OCI-LY7 (cell line): ENCODE data around the gene ZBTB47. TPM values are rescaled to one million over a fixed set of nuclear protein-coding genes. Genes with fewer than 3 reads are reported as not detected.

Source experiments
- BruUV-seq: library from RNA; stranded (reverse); fragments of 400-500 nt; replicated peaks from 2 replicates; lab custom pipeline; 2021; lab: Mats Ljungman, UMichigan
- CTCF ChIA-PET: fragments of 300-600 bp; sonication (Branson Sonifier 250); formaldehyde crosslinking; loops from one replicate; lab custom pipeline; 2022; ENCODE audit warnings: antibody characterized with exemption; ENCODE audit not compliant: unreplicated experiment; lab: Charles Lee
- POLR2A ChIA-PET: fragments of 300-600 bp; sonication (Branson Sonifier 250); formaldehyde crosslinking; loops from one replicate; lab custom pipeline; 2022; ENCODE audit warnings: antibody characterized with exemption; lab: Charles Lee
- DNase-seq: peaks from one replicate; pipeline ENCODE4 v3.0.0-alpha.2; 2015; ENCODE audit warnings: low spot score
- H2AFZ ChIP-seq: fragments of 200-600 bp; sonication (generic), shearing (Covaris generic); 2 replicates; pipeline ENCODE4 v1.6.1; 2014; ENCODE audit warnings: mild to moderate bottlenecking, antibody characterized with exemption, low read length, moderate library complexity
- H3K27ac ChIP-seq: fragments of 200-600 bp; sonication (generic); 2 replicates; pipeline ENCODE4 v1.5.1; 2014; ENCODE audit warnings: mixed run types, low read depth, mild to moderate bottlenecking, moderate library complexity, low read length, inconsistent platforms; ENCODE audit not compliant: poor library complexity, severe bottlenecking
- H3K36me3 ChIP-seq: fragments of 200-600 bp; sonication (generic); 2 replicates; pipeline ENCODE4 v1.6.1; 2014; ENCODE audit warnings: mild to moderate bottlenecking, antibody characterized with exemption, low read length, moderate library complexity, mixed read lengths; ENCODE audit not compliant: insufficient read depth
- H3K4me1 ChIP-seq: fragments of 200-600 bp; sonication (generic); 2 replicates; pipeline ENCODE4 v1.5.1; 2014; ENCODE audit warnings: mild to moderate bottlenecking, low read length; ENCODE audit not compliant: insufficient read depth, poor library complexity, severe bottlenecking
- H3K4me2 ChIP-seq: fragments of 200-600 bp; sonication (generic); 2 replicates; pipeline ENCODE4 v1.6.1; 2014; ENCODE audit warnings: mild to moderate bottlenecking, low read length
- H3K4me3 ChIP-seq: fragments of 200-600 bp; sonication (generic); 2 replicates; pipeline ENCODE4 v1.5.1; 2014; ENCODE audit warnings: mild to moderate bottlenecking, low read depth, low read length; ENCODE audit not compliant: poor library complexity, severe bottlenecking
- H3K79me2 ChIP-seq: fragments of 200-600 bp; sonication (generic); 2 replicates; pipeline ENCODE4 v1.6.1; 2016; ENCODE audit warnings: low read depth, mild to moderate bottlenecking, low read length, moderate library complexity, mixed read lengths; ENCODE audit not compliant: insufficient read depth
- H3K9me2 ChIP-seq: fragments of 200-600 bp; sonication (generic); 2 replicates; pipeline ENCODE4 v1.6.1; 2016; ENCODE audit warnings: mild to moderate bottlenecking, low read length, mixed read lengths; ENCODE audit not compliant: insufficient read depth
- H3K9me3 ChIP-seq: fragments of 200-600 bp; sonication (generic); 2 replicates; pipeline ENCODE4 v1.6.1; 2014; ENCODE audit warnings: mild to moderate bottlenecking, mixed run types, low read length, mixed read lengths
- H4K20me1 ChIP-seq: fragments of 200-600 bp; sonication (generic); 2 replicates; pipeline ENCODE4 v1.6.1; 2014; ENCODE audit warnings: mild to moderate bottlenecking, antibody characterized with exemption, low read length, moderate library complexity, mixed read lengths; ENCODE audit not compliant: insufficient read depth
- EZH2phosphoT487 ChIP-seq: fragments of 200-600 bp; sonication (generic); IDR thresholded peaks from 2 replicates; pipeline ENCODE4 v1.6.1; 2018; ENCODE audit warnings: low read depth, borderline replicate concordance, mild to moderate bottlenecking, mixed run types, antibody characterized with exemption, low read length, moderate library complexity, mixed read lengths
- intact Hi-C: fragments of 100-400 bp; cut with micrococcal nuclease; formaldehyde crosslinking; loops from one replicate; pipeline ENCODE4 v1.10.0; 2022; ENCODE audit not compliant: unreplicated experiment
- total RNA-seq, 2 experiments: library from RNA; depleted of rRNA in 1 of 2; stranded (reverse); fragments of >200 nt in 1 of 2; shearing (Covaris generic) in 1 of 2; gene quantifications; 2 replicates each; pipeline ENCODE4 v1.2.3, GENCODE V29; 2014 to 2022
- TF ChIP-seq, protein P1 (sequence below): fragments of 200-600 bp; sonication (generic); conservative IDR thresholded peaks from 2 replicates; pipeline ENCODE4 v1.5.1; 2014; ENCODE audit warnings: mild to moderate bottlenecking, antibody characterized with exemption, low read length, moderate library complexity, mixed read lengths

The ZBTB47 gene
- total RNA-seq, 2 experiments from 2014 or later, result 0.09 TPM; not detected in 1

DNA sequence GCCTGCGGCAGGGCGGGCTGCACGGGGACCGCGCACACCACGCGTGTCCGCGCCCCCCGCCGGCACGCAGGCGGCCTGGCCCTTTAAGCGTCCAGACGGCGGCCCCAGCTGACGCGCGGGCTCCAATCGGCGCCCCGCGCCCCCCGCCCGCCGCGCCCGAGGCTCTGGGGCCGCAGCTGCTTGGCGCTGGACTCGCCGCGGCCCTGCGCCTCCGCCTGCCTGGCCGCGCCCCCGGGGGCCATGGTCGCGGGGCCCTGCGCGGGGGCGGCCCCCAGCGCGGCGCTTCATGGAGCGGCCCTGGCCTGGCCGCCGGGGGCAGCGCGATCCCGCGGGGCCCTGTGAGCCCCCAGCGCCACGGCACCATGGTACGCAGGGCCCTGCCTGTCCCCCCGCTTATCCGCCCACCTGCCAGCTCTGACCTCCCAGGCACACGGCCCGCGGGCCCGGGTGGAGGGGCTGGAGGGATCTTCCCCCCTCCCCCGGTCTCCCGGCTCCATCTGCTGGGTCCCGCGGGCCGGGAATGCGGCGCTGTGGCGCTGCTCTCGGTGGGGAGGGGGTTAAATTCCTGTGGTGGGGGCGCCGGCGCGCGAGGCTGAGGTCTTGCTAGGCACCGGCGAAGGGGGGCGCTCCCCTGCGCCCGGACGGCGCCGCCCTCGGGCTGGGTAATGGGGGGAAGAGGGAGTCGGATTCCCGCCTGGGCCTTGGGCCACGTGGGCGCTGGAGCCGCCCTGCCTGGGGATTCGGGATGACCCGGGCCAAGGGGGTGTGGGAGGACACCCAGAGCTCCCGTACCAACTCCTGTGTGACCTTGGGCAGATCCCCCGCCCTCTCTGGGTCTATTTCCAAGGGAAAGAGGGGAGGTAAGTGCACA lies 1.1 kb downstream of the ZBTB47 start:
- no peak for TF ChIP-seq EZH2phosphoT487
- TF ChIP-seq, protein P1, sequence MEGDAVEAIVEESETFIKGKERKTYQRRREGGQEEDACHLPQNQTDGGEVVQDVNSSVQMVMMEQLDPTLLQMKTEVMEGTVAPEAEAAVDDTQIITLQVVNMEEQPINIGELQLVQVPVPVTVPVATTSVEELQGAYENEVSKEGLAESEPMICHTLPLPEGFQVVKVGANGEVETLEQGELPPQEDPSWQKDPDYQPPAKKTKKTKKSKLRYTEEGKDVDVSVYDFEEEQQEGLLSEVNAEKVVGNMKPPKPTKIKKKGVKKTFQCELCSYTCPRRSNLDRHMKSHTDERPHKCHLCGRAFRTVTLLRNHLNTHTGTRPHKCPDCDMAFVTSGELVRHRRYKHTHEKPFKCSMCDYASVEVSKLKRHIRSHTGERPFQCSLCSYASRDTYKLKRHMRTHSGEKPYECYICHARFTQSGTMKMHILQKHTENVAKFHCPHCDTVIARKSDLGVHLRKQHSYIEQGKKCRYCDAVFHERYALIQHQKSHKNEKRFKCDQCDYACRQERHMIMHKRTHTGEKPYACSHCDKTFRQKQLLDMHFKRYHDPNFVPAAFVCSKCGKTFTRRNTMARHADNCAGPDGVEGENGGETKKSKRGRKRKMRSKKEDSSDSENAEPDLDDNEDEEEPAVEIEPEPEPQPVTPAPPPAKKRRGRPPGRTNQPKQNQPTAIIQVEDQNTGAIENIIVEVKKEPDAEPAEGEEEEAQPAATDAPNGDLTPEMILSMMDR, result no peak
- Histone ChIP-seq H3K4me3 (no peak overlapping the region), H3K9me3 (no peaks in the 10 kb centered on the region), H3K9me2 (no peaks in the 10 kb centered on the region), H3K79me2 (no peaks in the 10 kb centered on the region), H3K4me1 (peaks cover 5% of the 10 kb centered on the region), H3K36me3 (0 out of 2 replicates have a peak, but pooled peaks cover under 1% of the 10 kb centered on the region), H3K4me2 (no peak overlapping the region), H2AFZ (no peak overlapping the region), H4K20me1 (no peaks in the 10 kb centered on the region), H3K27ac (no peak overlapping the region)
- no peak for DNase-seq
- BruUV-seq, result no TSS peak
- intact Hi-C loops, result loop anchor here (10.0 kb wide), 1 partner anchor 90 kb away; no protein-coding TSS in a partner anchor
- ChIA-PET CTCF (no interaction called here), POLR2A (no interaction called here)

DNA sequence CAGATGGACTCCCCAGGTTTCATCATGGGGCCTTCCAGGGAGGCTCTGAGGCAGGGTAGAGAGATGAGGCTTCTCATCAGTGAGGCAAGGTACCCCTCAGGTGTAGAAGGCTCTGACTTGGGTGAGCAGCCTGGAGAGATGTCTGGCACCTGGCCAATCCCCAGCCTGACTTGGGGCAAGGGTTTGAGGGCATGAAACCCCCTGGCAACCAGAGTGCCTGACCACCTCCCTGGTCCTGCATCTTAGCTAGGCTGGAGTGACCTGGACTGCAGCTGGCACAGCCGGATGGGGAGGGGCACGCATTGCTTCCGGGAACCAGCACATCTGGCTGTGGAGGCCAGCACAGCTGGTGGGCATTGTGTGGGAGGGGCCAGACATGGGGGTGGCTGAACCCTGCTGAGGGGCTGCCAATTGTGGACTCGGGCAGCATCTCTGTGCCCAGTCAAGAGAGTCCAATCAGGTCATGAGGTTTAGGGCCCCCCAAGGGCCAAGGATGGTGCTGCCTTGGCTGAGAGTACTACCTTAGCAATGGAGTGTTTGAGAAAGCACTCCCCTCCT lies 1.9 kb downstream of the ZBTB47 start:
- ChIA-PET POLR2A (no interaction called here), CTCF (no interaction called here)
- Histone ChIP-seq H3K79me2 (no peaks in the 10 kb centered on the region), H2AFZ (no peak overlapping the region), H3K27ac (no peak overlapping the region), H3K9me2 (no peaks in the 10 kb centered on the region), H3K4me1 (peaks cover 5% of the 10 kb centered on the region), H4K20me1 (no peaks in the 10 kb centered on the region), H3K36me3 (no peaks in the 10 kb centered on the region), H3K4me2 (no peak overlapping the region), H3K4me3 (no peak overlapping the region), H3K9me3 (no peaks in the 10 kb centered on the region)
- intact Hi-C loops, result loop anchor here (10.0 kb wide), 1 partner anchor 89 kb away; no protein-coding TSS in a partner anchor
- no peak for DNase-seq
- no peak for TF ChIP-seq EZH2phosphoT487
- TF ChIP-seq, protein P1, result no peak
- BruUV-seq, result no TSS peak
